PFSK-1 (cell line): ENCODE results near the gene ZNF22.

Experiments
- POLR2AphosphoS5 ChIP-seq: IDR thresholded peaks from 2 replicates; pipeline ENCODE4 v1.6.1; 2012; ENCODE audit warnings: low read depth, mild to moderate bottlenecking, control low read depth, low read length, moderate library complexity
- SIN3A ChIP-seq: IDR thresholded peaks from 2 replicates; pipeline ENCODE4 v1.6.1; 2012; ENCODE audit warnings: mild to moderate bottlenecking, low read length, moderate library complexity, borderline replicate concordance; ENCODE audit not compliant: insufficient read depth

DNA sequence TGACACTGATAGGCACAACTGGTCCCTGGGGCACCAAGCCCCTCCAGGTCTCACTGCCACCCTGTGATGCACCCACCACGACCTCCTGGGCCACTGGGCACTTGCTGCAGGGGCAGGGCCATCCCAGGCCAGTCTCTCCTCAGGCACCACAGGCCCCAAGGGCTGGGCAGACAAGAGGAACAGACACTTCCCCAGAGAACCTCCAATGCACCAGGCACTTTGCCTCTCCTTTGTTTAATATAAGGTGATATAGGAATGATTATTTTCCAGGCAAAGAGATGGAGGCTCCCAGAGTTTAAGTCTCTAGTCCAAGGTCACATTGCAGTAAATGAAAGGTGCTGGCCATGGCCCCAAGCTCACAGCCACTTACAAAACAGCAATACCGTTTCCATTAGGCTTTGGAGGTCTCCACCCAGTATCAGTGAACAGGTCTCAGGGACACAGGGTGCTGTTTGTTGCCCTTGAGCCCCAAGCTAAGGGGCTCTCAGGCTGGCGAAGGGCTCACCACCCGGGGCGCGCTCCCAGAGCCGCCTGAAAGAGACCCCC, 26.6 kb upstream of the ZNF22 start:
- no peak for TF ChIP-seq POLR2AphosphoS5
- TF ChIP-seq SIN3A: no peak
